HG03025 (cell line): ENCODE data around the gene DCPS.
"Not testable (repeated sequence)": the region's sequence is repeated elsewhere in the genome, so short reads cannot be mapped to it uniquely, and the experiment has no call there.

Experiments
- ATAC-seq: cut with Tn5 transposase; IDR thresholded peaks from one replicate; pipeline ENCODE4 v1.9.1; 2021; ENCODE audit warnings: mild to moderate bottlenecking, moderate library complexity; ENCODE audit not compliant: unreplicated experiment, low FRiP score

DCPS gene

DNA sequence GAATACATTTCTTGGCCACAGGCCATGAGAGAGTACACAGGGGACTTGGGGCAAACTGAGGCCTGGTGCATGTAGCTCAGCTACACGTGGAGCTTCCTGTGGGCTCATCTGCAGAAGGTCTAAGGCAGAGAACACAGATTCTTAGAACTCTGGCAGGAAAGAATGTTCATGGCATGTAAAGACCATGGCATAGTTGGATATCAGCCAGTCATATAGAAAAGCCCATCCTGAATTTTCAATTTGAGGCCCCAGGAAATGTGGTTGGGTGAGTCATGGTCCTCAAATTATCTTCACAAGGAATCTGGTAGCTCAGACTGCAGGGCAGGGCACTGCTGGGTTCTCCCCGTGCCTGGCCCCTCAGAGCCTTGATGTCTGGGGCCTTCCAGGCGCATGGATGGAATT, 37.9 kb downstream of the DCPS start:
- ATAC-seq, result no peak

DNA sequence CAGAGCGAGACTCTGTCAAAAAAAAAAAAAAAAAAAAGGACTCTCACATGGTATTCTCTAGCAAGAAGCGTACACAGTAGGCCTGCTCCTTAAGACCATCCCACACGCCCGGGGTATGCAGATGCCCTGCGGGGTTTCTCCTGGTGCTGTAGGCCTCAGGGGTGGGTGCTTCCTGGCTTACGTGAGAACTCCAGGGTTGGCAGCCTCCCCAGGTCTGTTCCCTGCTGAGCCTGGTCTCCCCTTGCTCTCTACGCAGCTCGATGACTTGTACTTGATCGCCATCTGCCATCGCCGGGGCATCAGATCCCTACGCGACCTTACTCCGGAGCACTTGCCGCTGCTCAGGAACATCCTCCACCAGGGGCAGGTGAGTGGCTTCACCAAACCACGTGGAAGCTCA, 39.2 kb downstream of the DCPS start:
- no peak for ATAC-seq

- ATAC-seq, result no peak
These were observed 40.6 kb downstream of the DCPS start for GRCh38 chr11:126344141-126345080.

- ATAC-seq, result no peak
These were observed 41.4 kb downstream of the DCPS start for GRCh38 chr11:126345283-126345682.

DNA sequence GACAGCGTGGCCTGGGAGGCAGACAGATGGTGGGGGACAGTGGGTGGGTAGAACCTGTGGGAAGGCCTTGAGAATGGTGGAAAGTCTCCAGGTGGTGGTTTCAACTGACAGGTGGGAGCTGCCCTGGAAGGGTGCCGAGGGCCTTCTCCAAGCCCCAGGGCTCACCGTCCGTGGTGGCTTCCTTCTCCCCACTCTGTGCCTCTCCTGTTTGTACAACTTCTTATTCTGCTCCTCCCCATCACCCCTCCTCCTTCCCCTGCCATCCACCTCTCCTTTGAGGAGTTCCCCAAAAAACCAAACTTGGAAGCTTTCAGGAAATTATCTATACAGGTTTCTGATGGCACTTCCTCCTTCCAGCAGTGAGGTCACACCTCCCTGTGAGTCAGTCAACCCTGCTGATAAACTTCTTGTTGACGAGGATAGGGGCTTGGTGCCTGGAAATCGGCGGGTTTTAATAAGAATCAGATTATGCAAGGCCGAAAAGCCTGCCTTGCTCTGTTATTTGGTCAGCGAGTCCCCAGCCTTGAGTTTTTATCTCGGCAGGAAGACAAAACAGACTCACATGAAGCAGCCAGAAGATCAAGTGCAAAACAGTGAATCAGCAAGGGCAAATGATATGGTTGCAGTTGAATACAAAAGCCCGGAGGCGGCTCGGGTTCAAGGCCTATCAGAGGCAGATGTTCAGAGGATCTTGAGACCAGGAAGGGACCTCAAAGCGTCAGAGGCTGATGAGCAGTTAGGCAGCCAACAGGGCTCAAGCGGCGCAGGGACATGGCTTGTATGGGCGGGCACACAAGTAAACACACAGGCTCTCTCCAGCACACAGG, 42.1 kb downstream of the DCPS start:
- no peak for ATAC-seq

GRCh38 chr11:126346586-126346940, 42.7 kb downstream of the DCPS start:
- ATAC-seq, result no peak

- not testable (repeated sequence) for ATAC-seq
These were observed 43.1 kb downstream of the DCPS start for GRCh38 chr11:126346946-126347345.

GRCh38 chr11:126347751-126348668, 44.1 kb downstream of the DCPS start:
- no peak for ATAC-seq

DNA sequence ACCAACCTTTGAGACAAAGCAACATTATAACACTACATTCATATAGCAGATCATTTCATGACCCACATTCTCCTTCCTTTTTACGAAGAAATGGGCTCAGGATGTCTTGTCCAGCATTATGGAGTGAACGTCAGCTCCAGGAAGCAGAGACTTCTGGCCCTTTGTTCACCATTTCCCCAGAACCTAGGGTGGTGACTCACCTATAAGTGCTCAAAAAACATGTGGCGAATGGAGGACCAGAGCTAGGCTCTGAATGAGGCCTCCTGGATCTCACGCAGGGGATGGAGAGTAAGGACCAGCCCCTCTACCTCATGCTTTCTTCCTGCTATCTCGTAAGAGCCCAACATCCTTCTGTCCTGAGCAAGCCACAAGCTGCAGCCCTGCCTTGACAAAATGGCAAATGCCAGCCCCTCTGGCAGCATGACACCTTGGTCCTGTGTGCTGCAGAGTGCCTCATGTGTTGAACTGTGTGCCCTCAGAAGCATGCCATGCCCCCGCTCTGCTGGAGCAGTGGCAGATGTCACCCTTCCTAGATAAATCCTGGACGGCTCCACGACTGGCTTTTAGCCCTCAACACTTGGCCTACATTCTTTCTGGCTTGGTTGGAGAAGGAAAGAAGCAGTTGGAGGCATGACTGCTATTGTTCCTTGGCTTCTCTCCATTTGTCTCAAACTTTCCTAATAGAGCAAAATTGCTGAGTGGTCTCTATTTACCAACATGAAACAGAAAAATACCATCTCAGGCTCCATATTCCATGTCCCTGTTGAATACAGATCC, 45.1 kb downstream of the DCPS start:
- no peak for ATAC-seq

GRCh38 chr11:126350836-126351235, 47.0 kb downstream of the DCPS start:
- ATAC-seq, result no peak

GRCh38 chr11:126352163-126352562, 48.3 kb downstream of the DCPS start:
- no peak for ATAC-seq

GRCh38 chr11:126352934-126353801, 49.3 kb downstream of the DCPS start:
- ATAC-seq, result no peak

GRCh38 chr11:126354631-126355323, 50.9 kb downstream of the DCPS start:
- ATAC-seq, result peak; percentile 30

GRCh38 chr11:126355324-126355925, 51.6 kb downstream of the DCPS start, which contains the start of gene ST3GAL4:
Gene ST3GAL4, plus strand, starts transcription at chr11:126355686. Its CDS starts 50,470 bp downstream, at chr11:126406156.
- ATAC-seq, result peak; percentile 45

- ATAC-seq, result no peak
These were observed 52.4 kb downstream of the DCPS start for GRCh38 chr11:126355926-126356897.
